D341Med (cell line): ENCODE results near the gene PSMA3.
"Not testable (repeated sequence)": the region's sequence is repeated elsewhere in the genome, so short reads cannot be mapped to it uniquely, and the experiment has no call there.

ENCODE experiments used
- DNase-seq: peaks from one replicate; pipeline ENCODE4 v3.0.0; 2012; ENCODE audit warnings: low spot score

The PSMA3 gene

GRCh38 chr14:58244556-58245387 lies at the start of gene PSMA3:
Gene PSMA3, plus strand, starts transcription at chr14:58244843. Its CDS starts 78 bp downstream, at chr14:58244921.
- DNase-seq, result peak; percentile 97

GRCh38 chr14:58196198-58196597 lies 48.4 kb upstream of the PSMA3 start:
- DNase-seq, result no peak

DNA sequence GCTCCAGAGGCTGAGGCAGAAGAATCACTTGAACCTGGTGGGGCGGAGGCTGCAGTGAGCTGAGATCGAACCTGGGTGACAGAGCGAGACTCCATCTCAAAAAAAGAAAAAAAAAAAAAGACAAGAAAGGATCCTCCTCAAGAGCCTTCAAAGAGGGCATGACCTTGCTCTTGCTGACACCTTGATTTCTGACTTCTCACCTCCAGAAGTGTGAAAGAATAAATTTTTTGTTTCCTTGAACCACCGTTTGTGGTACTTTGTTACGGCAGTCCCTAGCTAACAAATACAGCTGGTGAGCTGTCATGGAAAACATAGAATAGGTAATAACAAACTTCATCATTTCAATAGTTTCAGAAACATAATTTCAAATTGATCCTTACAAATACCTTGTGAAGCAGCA lies 46.6 kb upstream of the PSMA3 start:
- DNase-seq, result no peak

DNA sequence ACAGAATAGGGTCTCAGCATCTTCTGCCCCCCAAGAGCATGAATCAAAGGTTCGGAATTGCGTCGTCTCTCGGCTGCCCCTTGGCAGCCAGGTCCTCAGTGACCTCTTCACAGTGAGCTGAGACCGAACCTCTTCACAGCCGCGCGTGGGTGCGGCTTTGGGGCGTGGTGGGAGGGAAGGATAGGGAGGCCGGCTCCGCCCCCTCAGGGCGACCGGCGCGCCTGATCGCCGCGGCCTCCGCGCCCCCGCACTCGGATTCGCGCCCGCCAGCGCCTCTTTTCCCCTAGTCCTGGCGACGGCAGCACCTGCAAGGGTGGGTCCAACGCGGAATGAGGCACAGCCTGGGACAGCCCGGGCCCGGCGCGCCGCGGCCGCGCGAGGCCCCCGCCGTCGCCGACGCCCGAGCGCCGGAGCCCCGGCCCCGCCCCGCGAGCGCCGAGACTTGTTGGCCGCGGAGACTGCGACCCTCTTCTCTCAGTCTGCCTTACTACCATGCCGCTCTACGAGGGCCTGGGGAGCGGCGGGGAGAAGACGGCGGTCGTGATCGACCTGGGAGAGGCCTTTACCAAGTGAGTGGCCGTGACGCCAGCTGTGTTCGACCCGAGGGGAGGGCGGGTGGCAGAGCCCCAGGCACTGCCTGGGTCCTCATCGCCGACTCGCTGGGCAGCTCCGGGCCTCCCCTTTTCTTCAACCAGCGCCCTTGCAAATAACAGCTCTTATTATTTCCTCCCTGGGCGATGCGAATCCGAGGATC lies 44.7 kb upstream of the PSMA3 start, which contains the start of gene ACTR10:
ACTR10 (plus strand) TSS at position 424 of the 754 bp plus-strand sequence; CDS start at position 493, 69 bp downstream.
- DNase-seq, result peak; percentile 95

GRCh38 chr14:58200480-58200841 lies 44.2 kb upstream of the PSMA3 start:
- no peak for DNase-seq

DNA sequence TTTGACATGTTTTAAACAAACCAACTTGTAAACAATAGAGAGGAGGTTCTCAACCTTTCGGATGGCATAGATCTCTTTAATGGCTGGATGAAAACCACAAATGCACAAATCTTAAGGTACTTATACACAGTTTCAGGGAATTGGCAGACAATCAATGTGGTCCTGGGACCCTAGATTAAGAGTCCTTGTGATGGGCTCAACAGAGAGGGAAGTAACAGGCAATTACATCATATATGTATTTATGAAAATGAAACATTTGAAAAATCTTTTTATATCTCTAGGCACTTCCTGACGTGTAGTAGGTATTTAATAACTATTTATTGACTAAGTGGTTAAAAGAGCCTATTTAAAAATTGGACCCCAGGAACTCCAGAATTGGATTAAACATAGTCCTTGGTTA lies 43.8 kb upstream of the PSMA3 start:
- DNase-seq, result no peak

- no peak for DNase-seq
Observed at GRCh38 chr14:58213176-58213575, 31.5 kb upstream of the PSMA3 start.

GRCh38 chr14:58215191-58215914 lies 29.3 kb upstream of the PSMA3 start:
- no peak for DNase-seq

- DNase-seq, result peak; percentile 48
Observed at GRCh38 chr14:58216544-58216943, 28.1 kb upstream of the PSMA3 start.

DNA sequence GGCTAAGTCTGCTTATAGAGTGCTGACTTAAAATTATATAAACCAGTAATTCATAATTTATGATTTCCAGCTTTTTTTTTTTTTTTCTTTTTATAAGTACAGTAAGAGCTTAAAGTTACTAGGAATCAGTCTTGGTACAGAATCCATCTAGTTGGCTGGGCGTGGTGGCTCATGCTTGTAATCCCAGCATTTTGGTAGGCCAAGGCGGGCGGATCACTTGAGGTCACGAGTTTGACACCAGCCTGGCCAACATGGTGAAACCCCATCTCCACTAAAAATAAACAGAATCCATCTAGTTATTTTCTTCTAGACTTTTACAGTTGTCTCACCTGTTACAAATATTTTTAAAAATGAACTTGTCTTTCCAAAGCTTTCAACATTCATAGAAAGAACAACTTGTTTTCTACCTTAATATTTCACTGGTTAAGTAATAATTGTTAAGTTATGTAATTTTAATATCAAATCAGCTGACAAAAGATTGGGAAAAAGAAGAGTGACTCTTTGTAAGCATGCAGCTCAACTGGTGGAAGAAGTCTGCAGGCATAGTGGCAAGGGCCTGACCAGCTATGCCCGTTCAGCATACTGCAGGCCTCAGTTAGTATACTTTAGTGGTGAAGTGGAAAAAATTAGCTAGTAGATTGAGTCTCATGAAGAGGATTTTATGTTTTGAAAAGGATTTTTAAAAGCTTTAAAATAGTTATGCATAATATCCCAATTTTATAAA lies 17.4 kb upstream of the PSMA3 start:
- no peak for DNase-seq

GRCh38 chr14:58238252-58239243 lies 6.1 kb upstream of the PSMA3 start:
- DNase-seq, result peak; percentile 28

- peak; percentile 40 for DNase-seq
Observed at GRCh38 chr14:58239244-58240195, 5.1 kb upstream of the PSMA3 start.

DNA sequence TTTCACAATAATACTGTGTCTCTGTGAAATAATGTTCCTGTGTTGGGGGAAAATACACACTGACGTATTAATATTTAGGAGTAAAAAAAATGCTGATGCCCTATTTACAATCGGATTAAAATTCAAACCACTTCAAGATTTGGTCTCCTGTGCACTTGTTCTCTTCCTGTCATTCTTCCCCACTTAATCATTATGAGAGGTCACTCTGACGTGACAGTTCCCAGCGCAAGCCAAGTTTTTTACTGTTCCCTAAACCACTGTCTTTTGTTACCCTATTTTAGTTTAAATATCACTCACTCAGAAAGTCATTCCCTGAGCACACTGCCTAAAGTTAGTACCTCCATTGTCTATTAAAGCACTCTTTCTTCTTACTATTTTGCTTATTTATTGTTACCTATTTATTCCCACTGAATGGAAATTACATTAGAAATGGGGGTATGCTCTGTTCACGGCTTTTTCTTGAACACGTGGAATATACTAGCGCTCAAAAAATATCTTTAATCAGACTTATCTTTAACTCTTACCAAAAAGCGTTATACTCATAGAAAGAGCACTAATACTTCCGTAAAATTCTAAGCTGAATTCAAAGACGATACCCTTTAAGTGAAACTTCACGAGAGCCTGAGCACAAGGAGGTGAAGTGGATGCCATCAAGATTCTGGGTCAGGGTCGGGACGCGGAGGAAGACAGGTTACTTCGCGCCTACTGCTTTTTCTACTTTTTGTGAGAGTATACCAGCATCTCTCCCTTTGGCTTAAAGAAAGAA lies 670 bp upstream of the PSMA3 start:
- DNase-seq, result no peak

GRCh38 chr14:58245562-58245961 lies 919 bp downstream of the PSMA3 start:
- DNase-seq, result no peak

GRCh38 chr14:58249611-58250010 lies 5.0 kb downstream of the PSMA3 start:
- no peak for DNase-seq

DNA sequence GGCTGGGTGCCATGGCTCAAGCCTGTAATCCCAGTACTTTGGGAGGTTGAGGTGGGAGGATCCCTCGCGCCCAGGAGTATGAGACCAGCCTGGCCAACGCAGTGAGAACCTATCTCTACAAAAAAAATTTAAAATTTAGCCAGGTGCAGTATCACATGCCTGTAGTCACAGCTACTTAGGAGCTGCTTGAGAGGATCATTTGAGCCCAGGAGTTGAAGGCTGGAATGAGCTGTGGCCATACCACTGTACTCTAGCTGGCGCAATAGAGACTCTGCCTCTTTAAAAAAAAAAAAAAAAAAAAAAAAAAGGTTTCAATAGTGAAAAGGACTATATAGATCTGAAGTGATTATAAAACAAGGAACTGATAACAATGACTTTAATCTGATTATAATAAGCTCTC lies 13.5 kb downstream of the PSMA3 start:
- peak; percentile 43 for DNase-seq

DNA sequence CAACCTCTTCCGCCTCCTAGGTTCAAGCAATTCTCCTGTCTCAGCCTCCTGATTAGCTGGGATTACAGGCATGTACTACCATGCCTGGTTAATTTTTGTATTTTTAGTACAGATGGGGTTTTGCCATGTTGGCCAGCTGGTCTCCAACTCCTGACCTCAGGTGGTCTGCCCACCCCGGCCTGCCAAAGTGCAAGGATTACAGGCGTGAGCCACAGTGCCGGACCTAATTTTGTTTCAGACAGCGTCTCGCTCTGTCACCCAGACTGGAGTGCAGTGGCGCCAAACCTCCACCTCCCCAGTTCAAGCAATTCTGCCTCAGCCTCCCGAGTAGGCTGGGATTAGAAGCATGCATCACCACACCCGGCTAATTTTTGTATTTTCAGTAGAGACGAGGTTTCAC lies 17.4 kb downstream of the PSMA3 start:
- not testable (repeated sequence) for DNase-seq

- no peak for DNase-seq
Observed at GRCh38 chr14:58265401-58265800, 20.8 kb downstream of the PSMA3 start.

DNA sequence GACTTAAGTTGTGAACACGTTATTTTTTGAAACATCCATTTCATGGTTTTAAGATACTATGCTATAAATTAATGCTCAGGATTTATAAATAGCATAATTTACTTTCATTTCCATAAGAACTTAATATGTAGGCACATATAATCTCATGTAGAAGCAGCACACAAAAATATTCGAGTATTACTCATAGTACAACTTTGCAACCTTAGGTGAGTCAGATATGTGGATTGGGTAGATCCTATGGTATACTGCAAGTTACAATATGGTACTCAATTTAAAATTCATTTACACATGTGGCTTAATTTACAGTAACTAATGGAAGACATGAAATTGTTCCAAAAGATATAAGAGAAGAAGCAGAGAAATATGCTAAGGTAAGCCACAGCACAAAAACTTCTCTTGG lies 26.0 kb downstream of the PSMA3 start:
- no peak for DNase-seq
